B cell (primary cell): ENCODE measurements around the gene TMEM151A.

Experiments
- EZH2 ChIP-seq: IDR thresholded peaks from 2 replicates; pipeline ENCODE4 v1.6.1; 2012; ENCODE audit warnings: borderline replicate concordance, low read depth, mild to moderate bottlenecking, moderate library complexity, low read length; ENCODE audit not compliant: insufficient read depth, poor library complexity, severe bottlenecking
- TF ChIP-seq, protein P1 (sequence below): fragments of 200-600 bp; IDR thresholded peaks from one replicate; pipeline ENCODE4 v1.8.0; 2022; ENCODE audit warnings: antibody characterized with exemption, mild to moderate bottlenecking

DNA sequence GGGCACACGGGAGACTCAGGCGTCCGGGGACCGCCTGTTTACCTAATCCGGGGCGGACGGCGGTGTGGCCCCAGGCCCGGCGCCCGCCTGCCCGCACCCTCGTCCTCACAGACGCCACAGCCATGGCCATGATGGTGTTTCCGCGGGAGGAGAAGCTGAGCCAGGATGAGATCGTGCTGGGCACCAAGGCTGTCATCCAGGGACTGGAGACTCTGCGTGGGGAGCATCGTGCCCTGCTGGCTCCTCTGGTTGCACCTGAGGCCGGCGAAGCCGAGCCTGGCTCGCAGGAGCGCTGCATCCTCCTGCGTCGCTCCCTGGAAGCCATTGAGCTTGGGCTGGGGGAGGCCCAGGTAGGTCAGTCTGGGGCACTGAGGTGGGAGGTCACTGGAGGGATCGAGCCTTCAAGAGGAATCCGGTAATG, 33.2 kb upstream of the TMEM151A start:
- TF ChIP-seq, protein P1, sequence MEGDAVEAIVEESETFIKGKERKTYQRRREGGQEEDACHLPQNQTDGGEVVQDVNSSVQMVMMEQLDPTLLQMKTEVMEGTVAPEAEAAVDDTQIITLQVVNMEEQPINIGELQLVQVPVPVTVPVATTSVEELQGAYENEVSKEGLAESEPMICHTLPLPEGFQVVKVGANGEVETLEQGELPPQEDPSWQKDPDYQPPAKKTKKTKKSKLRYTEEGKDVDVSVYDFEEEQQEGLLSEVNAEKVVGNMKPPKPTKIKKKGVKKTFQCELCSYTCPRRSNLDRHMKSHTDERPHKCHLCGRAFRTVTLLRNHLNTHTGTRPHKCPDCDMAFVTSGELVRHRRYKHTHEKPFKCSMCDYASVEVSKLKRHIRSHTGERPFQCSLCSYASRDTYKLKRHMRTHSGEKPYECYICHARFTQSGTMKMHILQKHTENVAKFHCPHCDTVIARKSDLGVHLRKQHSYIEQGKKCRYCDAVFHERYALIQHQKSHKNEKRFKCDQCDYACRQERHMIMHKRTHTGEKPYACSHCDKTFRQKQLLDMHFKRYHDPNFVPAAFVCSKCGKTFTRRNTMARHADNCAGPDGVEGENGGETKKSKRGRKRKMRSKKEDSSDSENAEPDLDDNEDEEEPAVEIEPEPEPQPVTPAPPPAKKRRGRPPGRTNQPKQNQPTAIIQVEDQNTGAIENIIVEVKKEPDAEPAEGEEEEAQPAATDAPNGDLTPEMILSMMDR: peak; percentile 40
- no peak for TF ChIP-seq EZH2
